GM12801 (cell line): ENCODE measurements around the gene DGKI.

ENCODE experiments used
- TF ChIP-seq, protein P1 (sequence below): IDR thresholded peaks from one replicate; pipeline ENCODE4 v1.5.1; 2011; ENCODE audit warnings: control low read depth; ENCODE audit not compliant: insufficient read length; ENCODE audit errors: extremely low read depth

Gene DGKI

DNA sequence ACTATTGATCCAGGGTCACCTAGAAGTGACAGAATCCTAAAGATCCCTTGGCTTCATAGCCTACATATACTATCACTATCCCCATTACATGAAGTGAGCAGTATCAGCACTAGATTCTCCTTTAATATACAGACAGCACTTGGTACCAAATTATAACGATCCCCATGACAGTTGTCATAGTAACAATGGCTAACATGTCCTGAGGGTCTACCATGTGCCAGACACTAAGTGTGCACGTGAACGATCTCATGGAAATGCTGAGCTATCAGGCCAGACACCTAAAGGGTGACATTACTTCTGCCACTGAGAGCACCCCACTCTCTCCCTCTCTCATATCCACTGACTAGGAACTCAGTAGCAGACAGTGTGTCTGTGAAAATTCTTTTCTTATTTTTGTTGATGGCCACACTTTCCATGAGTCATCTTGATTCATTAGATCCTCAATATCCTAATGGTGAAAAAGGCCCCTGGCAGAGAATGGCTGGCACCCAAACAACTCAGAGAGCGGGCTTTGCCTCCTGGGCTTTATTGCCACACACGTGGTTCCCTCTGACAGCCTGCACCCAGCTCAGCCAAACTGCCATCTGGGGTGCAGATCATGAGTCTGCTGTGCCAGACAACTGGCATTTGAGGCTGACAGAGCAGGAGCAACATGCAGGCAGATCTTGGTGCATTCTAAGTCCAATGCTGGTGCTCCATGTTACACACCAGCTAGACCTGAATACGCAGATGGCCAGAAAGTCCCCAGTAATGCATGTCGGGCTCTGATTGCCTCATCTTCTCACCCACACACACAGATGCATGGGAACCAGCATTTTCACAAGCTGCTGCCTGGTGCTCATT is 176.3 kb downstream of the DGKI start:
- TF ChIP-seq, protein P1, sequence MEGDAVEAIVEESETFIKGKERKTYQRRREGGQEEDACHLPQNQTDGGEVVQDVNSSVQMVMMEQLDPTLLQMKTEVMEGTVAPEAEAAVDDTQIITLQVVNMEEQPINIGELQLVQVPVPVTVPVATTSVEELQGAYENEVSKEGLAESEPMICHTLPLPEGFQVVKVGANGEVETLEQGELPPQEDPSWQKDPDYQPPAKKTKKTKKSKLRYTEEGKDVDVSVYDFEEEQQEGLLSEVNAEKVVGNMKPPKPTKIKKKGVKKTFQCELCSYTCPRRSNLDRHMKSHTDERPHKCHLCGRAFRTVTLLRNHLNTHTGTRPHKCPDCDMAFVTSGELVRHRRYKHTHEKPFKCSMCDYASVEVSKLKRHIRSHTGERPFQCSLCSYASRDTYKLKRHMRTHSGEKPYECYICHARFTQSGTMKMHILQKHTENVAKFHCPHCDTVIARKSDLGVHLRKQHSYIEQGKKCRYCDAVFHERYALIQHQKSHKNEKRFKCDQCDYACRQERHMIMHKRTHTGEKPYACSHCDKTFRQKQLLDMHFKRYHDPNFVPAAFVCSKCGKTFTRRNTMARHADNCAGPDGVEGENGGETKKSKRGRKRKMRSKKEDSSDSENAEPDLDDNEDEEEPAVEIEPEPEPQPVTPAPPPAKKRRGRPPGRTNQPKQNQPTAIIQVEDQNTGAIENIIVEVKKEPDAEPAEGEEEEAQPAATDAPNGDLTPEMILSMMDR: no peak

DNA sequence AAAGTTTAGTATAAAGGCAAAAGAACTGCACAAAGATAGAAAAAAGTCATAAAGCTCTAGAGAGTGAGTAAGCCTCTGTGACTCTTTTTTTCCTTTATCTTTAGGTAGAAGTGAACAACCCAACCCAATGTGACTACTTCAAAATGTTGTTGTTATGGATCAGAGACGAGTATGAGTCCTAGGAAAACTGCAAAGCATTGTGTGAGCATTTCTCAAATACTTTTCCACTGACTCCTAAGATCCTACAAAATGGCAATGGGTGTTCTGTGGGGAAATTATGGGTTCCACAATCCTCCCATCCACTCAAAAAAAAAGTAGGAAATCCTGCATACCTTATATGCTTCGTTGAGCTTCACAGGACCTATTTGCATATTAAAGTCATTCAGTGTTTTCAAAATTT is 177.1 kb downstream of the DGKI start:
- TF ChIP-seq, protein P1: no peak

DNA sequence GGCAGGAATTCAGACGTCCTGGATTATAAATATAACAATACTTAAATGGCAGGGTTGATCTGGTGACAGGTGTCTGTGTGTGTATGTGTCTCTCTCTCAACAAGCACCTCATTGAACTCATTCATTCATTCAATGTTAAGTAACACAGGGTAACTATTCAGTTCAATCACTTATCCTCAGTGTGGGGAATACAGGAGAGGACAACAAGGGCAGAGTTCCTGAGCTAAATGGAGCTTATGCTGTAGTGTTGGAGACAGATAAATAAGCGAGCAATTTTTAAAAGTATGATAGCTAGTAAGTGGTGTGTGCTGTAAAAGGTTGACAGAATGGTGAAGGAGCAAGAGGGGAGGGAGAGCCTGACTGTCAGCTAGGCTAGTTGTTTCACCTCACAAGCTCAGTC is 178.4 kb downstream of the DGKI start:
- TF ChIP-seq, protein P1: no peak

DNA sequence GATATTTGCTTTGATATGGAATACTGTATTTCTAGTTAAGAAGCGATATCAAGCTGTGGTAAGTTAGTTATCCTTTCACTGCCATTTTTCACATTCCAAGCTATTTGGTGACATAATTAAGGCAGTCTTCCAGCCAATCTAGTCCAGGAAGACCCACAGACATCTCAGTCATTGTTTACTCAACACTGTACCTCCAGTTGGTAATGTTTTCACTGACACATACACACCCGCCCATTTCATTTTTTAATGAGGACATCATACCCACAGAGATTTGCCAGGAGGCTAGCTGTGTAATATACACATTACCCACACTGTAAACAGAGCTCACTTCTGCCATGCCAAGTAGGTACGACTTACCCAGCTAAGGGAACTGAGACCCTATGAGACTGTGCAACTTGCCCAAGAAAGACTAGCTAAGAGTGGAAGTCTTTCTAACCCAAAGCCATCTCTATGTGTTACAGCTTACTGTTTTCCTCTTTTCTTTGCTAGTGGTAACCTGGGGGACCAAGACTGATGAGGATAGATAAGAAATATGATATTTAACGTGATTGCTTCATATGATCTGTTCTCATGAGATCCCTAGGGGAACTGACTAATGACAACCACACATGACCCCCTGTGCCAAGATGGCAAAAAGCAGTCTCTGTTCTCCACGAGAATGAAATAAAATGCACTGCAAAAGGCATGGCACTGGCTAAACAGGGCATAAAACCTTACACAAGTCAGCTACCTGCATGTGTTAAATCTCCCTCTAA is 179.0 kb downstream of the DGKI start:
- TF ChIP-seq, protein P1: no peak

DNA sequence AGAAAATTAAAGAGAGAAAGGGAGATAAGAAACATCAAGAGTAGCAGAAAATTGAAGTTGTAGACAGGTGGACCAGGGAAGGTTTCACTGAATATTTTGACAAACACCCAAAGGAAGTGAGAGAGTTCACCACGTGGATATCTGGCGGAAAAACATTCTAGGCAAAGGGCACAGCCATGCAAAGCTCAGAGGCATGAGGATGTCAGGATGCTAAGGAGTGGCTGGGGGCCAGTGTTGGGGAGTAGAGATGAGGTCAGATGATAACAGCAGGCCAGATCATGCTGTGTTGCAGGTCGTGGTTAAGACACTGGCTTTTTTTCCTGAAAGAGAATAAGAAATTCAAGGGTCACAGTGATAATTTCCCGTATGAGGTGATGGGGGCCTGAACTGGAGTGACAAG is 181.9 kb downstream of the DGKI start:
- TF ChIP-seq, protein P1: no peak

DNA sequence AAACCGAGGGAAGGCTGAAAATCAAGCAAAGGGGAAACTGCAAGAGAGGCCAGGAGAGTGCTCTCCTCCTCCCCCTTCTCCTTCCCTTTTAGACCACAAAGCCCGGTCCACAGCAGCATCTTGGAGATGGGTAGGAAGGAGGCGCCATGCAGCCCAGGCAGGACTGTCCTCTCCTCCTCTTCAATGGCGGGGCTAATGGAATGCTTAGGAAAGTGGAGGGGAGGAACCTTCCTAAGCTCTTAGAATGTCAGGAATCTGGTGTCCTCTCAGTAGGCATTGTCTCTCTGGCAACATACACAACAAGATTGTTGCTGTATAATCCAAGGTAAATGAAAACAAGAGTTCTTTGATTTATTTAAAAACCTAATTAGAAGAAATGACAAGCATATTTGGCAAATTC is 185.1 kb downstream of the DGKI start:
- TF ChIP-seq, protein P1: no peak

DNA sequence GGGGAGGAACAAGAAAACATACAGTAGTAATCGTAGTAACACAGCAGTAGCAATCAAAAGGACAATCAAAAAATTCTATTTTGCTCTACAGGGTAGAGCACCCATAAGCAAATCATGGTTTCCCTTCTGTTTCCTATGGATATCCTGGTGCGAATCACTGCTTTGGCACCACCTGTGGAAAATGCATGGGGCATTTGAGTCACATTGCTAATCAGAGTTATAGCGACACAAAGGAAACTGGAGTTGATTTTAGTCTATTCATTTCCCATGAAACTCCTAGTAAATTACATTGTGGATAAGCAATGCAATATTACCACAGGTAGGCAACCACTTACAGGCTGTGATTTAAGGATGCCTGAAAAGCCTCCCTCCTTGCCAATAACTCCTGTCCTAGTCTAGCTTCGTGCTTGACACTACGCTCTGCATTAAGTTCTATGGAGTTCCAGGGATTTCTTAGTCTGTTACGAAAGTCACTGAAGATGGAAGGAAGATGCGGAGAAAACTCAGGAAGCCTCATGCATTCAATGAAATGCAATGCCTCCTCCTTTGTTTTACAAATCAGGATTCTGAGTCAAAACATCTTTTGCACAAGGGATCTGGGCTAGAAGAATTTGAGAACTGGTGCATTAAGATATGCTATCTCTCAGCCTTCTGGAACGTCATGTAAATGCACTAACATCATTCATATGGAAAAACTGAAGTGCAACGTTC is 188.4 kb downstream of the DGKI start:
- TF ChIP-seq, protein P1: no peak
